ENCODE measurements around the gene HNRNPAB. TPM values are rescaled to one million over a fixed set of nuclear protein-coding genes. Genes with fewer than 3 reads are reported as not detected.
"Not testable (repeated sequence)": the region's sequence is repeated elsewhere in the genome, so short reads cannot be mapped to it uniquely, and the experiment has no call there.

Gene HNRNPAB
- total and polyA plus RNA-seq, 7 donors = 74.1 to 243 (median 156) TPM

GRCh38 chr5:178192787-178193186, 11.5 kb upstream of the HNRNPAB start:
- WGBS, 3 donors = 92 to 95% (median 94%) methylated on average over 7 of the region's 7 CpGs
- DNase-seq = no peak
- H3K27ac ChIP-seq = no peak overlapping the region
- H3K27me3 ChIP-seq (ENCODE audit: insufficient read depth in 3 of 3, low read length in 2 of 3) = no peaks in the 10 kb centered on the region
- no peak for TF ChIP-seq CTCF (IDR thresholded peaks at IDR 0.05)
- H3K4me3 ChIP-seq = no peak overlapping the region
- no peak for ATAC-seq
- no peaks in the 10 kb centered on the region for H3K4me1 ChIP-seq
- intact Hi-C loops (cut with DNase I) = no loop called here
- no peaks in the 10 kb centered on the region for H3K36me3 ChIP-seq (ENCODE audit: insufficient read depth in 1 of 2, low read depth in 1 of 2)
- no peaks in the 10 kb centered on the region for H3K9me3 ChIP-seq

GRCh38 chr5:178193251-178193809, 11.0 kb upstream of the HNRNPAB start:
- Histone ChIP-seq H3K4me3 (no peak overlapping the region), H3K27ac (no peak overlapping the region), H3K4me1 (no peaks in the 10 kb centered on the region), H3K36me3 (ENCODE audit: insufficient read depth in 1 of 2, low read depth in 1 of 2) (no peaks in the 10 kb centered on the region), H3K27me3 (ENCODE audit: insufficient read depth in 3 of 3, low read length in 2 of 3) (no peaks in the 10 kb centered on the region), H3K9me3 (no peaks in the 10 kb centered on the region)
- DNase-seq (no peak), ATAC-seq (no peak)
- intact Hi-C loops (cut with DNase I) = no loop called here
- WGBS, 3 donors = 58 to 71% (median 68%) methylated on average over 8 of the region's 8 CpGs
- TF ChIP-seq CTCF (IDR thresholded peaks at IDR 0.05) = no peak

- DNase-seq (no peak), ATAC-seq (no peak)
- Histone ChIP-seq H3K4me3 (no peak overlapping the region), H3K9me3 (no peaks in the 10 kb centered on the region), H3K36me3 (ENCODE audit: insufficient read depth in 1 of 2, low read depth in 1 of 2) (no peaks in the 10 kb centered on the region), H3K4me1 (no peaks in the 10 kb centered on the region), H3K27me3 (ENCODE audit: insufficient read depth in 3 of 3, low read length in 2 of 3) (no peaks in the 10 kb centered on the region), H3K27ac (no peak overlapping the region)
- intact Hi-C loops (cut with DNase I) = no loop called here
- 37 to 49% (median 45%) methylated on average over 7 of the region's 7 CpGs for WGBS, 3 donors
- no peak for TF ChIP-seq CTCF (IDR thresholded peaks at IDR 0.05)
Measured at GRCh38 chr5:178194026-178194425, 10.3 kb upstream of the HNRNPAB start.

- Histone ChIP-seq H3K27me3 (ENCODE audit: insufficient read depth in 3 of 3, low read length in 2 of 3) (no peaks in the 10 kb centered on the region), H3K9me3 (no peaks in the 10 kb centered on the region), H3K27ac (no peak overlapping the region), H3K4me3 (no peak overlapping the region), H3K36me3 (ENCODE audit: insufficient read depth in 1 of 2, low read depth in 1 of 2) (no peaks in the 10 kb centered on the region), H3K4me1 (no peaks in the 10 kb centered on the region)
- DNase-seq (no peak), ATAC-seq (no peak)
- intact Hi-C loops (cut with DNase I) = no loop called here
- no peak for TF ChIP-seq CTCF (IDR thresholded peaks at IDR 0.05)
- 66 to 75% (median 67%) methylated on average over 7 of the region's 7 CpGs for WGBS, 3 donors
Measured at GRCh38 chr5:178196281-178196812, 8.0 kb upstream of the HNRNPAB start.

- peak in 3 of 4 donors; percentile 47 to 60 (median 58) for ATAC-seq
- H3K4me1 ChIP-seq = no peaks in the 10 kb centered on the region
- peak; percentile 28 for TF ChIP-seq CTCF (IDR thresholded peaks at IDR 0.05)
- H3K4me3 ChIP-seq = no peak overlapping the region
- DNase-seq = no peak
- H3K27me3 ChIP-seq (ENCODE audit: insufficient read depth in 3 of 3, low read length in 2 of 3) = no peaks in the 10 kb centered on the region
- H3K36me3 ChIP-seq (ENCODE audit: insufficient read depth in 1 of 2, low read depth in 1 of 2) = no peaks in the 10 kb centered on the region
- no peak overlapping the region for H3K27ac ChIP-seq
- WGBS, 3 donors = 66 to 80% (median 72%) methylated on average over 8 of the region's 8 CpGs
- H3K9me3 ChIP-seq = no peaks in the 10 kb centered on the region
- intact Hi-C loops (cut with DNase I) = no loop called here
Measured at GRCh38 chr5:178196986-178197385, 7.3 kb upstream of the HNRNPAB start.

GRCh38 chr5:178198151-178198550, 6.2 kb upstream of the HNRNPAB start:
- DNase-seq; ATAC-seq; intact Hi-C loops (cut with DNase I); H3K27ac ChIP-seq; H3K27me3 ChIP-seq (ENCODE audit: insufficient read depth in 3 of 3, low read length in 2 of 3); H3K4me3 ChIP-seq; H3K9me3 ChIP-seq; H3K4me1 ChIP-seq; H3K36me3 ChIP-seq (ENCODE audit: insufficient read depth in 1 of 2, low read depth in 1 of 2): not testable (repeated sequence)
- WGBS, 3 donors = 70 to 88% (median 84%) methylated on average over 10 to 11 of the region's 11 CpGs
